HEK293T (cell line): ENCODE data around the gene SEMA3B.

Experiments
- CTBP1 ChIP-seq: fragments of 450-650 bp; IDR thresholded peaks from 2 replicates; pipeline ENCODE4 v1.6.1; 2016; ENCODE audit warnings: borderline replicate concordance
- FOXA1 ChIP-seq: fragments of 450-650 bp; IDR thresholded peaks from 2 replicates; pipeline ENCODE4 v1.6.1; 2016; ENCODE audit warnings: mild to moderate bottlenecking
- FOXM1 ChIP-seq: fragments of 450-650 bp; IDR thresholded peaks from 2 replicates; pipeline ENCODE4 v1.6.1; 2017; ENCODE audit warnings: mild to moderate bottlenecking, borderline replicate concordance
- HDGF ChIP-seq: fragments of 450-650 bp; IDR thresholded peaks from 2 replicates; pipeline ENCODE4 v1.6.1; 2017; ENCODE audit warnings: antibody characterized with exemption, borderline replicate concordance
- LEF1 ChIP-seq: fragments of 450-650 bp; IDR thresholded peaks from 2 replicates; pipeline ENCODE4 v1.6.1; 2017; ENCODE audit warnings: mild to moderate bottlenecking, borderline replicate concordance
- NFRKB ChIP-seq: fragments of 450-650 bp; IDR thresholded peaks from 2 replicates; pipeline ENCODE4 v1.6.1; 2016; ENCODE audit warnings: mild to moderate bottlenecking, moderate library complexity
- SP1 ChIP-seq: fragments of 450-650 bp; IDR thresholded peaks from 2 replicates; pipeline ENCODE4 v1.6.1; 2017
- SUZ12 ChIP-seq: fragments of 450-650 bp; IDR thresholded peaks from 2 replicates; pipeline ENCODE4 v1.6.1; 2016; ENCODE audit warnings: mild to moderate bottlenecking
- TARDBP ChIP-seq: fragments of 450-650 bp; IDR thresholded peaks from 2 replicates; pipeline ENCODE4 v1.6.1; 2016
- TF ChIP-seq, protein P1 (sequence below): fragments of 450-650 bp; IDR thresholded peaks from 2 replicates; pipeline ENCODE4 v1.6.1; 2016

GRCh38 chr3:50236484-50237132, 32.3 kb upstream of the SEMA3B start:
- TF ChIP-seq SUZ12 (no peak), FOXM1 (no peak), NFRKB (no peak), LEF1 (no peak), CTBP1 (no peak), HDGF (no peak), TARDBP (no peak), FOXA1 (no peak), SP1 (no peak)
- TF ChIP-seq, protein P1, sequence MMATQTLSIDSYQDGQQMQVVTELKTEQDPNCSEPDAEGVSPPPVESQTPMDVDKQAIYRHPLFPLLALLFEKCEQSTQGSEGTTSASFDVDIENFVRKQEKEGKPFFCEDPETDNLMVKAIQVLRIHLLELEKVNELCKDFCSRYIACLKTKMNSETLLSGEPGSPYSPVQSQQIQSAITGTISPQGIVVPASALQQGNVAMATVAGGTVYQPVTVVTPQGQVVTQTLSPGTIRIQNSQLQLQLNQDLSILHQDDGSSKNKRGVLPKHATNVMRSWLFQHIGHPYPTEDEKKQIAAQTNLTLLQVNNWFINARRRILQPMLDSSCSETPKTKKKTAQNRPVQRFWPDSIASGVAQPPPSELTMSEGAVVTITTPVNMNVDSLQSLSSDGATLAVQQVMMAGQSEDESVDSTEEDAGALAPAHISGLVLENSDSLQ, result no peak
